WTC11 (cell line): ENCODE data around the gene GART. TPM values are rescaled to one million over a fixed set of nuclear protein-coding genes. Genes with fewer than 3 reads are reported as not detected.

Experiments used
- ATAC-seq: fragments of 200-7000 bp; cut with Tn5 transposase; 2 replicates; pipeline ENCODE4 v1.10.0; 2021; ENCODE audit warnings: mild to moderate bottlenecking, moderate library complexity
- CTCF ChIA-PET: fragments of 300-600 bp; sonication (Branson Sonifier 250); formaldehyde crosslinking; loops from one replicate; lab custom pipeline; 2021; ENCODE audit warnings: antibody characterized with exemption; lab: Charles Lee
- POLR2A ChIA-PET: fragments of 350-600 bp; sonication (Branson Sonifier 250); formaldehyde crosslinking; loops from one replicate; lab custom pipeline; 2021; ENCODE audit warnings: antibody characterized with exemption; lab: Charles Lee
- DNase-seq: peaks from one replicate; pipeline ENCODE4 v3.0.0; 2021; ENCODE audit warnings: low spot score
- H3K27ac Mint-ChIP-seq: 2 replicates; pipeline ENCODE4 v1.8.0; 2021; ENCODE audit warnings: mixed read lengths
- H3K27me3 Mint-ChIP-seq: 2 replicates; pipeline ENCODE4 v1.8.0; 2021; ENCODE audit warnings: low read depth, mild to moderate bottlenecking, moderate library complexity, mixed read lengths
- H3K36me3 Mint-ChIP-seq: 2 replicates; pipeline ENCODE4 v1.8.0; 2021; ENCODE audit warnings: mixed read lengths
- H3K4me1 Mint-ChIP-seq: 2 replicates; pipeline ENCODE4 v1.8.0; 2022; ENCODE audit warnings: mixed read lengths
- H3K4me3 Mint-ChIP-seq: 2 replicates; pipeline ENCODE4 v1.8.0; 2021; ENCODE audit warnings: mild to moderate bottlenecking, moderate library complexity, mixed read lengths
- H3K9me3 Mint-ChIP-seq: 2 replicates; pipeline ENCODE4 v1.8.0; 2021; ENCODE audit warnings: mixed read lengths
- ERG ChIP-seq: fragments of 250-450 bp; sonication (Bioruptor Pico); IDR thresholded peaks from 2 replicates; pipeline ENCODE4 v1.8.0; 2021; ENCODE audit warnings: mild to moderate bottlenecking
- ETV6 ChIP-seq: sonication (generic); formaldehyde crosslinking; IDR thresholded peaks from 2 replicates; pipeline ENCODE4 v1.8.1; 2022; ENCODE audit warnings: mild to moderate bottlenecking, missing genetic modification reagents
- FOXP1 ChIP-seq: sonication (generic); formaldehyde crosslinking; IDR thresholded peaks from 2 replicates; pipeline ENCODE4 v1.8.0; 2022; ENCODE audit warnings: missing genetic modification reagents, mild to moderate bottlenecking, moderate library complexity, borderline replicate concordance
- GRHL2 ChIP-seq: fragments of 250-450 bp; sonication (Bioruptor Pico); IDR thresholded peaks from 2 replicates; pipeline ENCODE4 v1.8.0; 2022; ENCODE audit warnings: mild to moderate bottlenecking, moderate library complexity; ENCODE audit not compliant: insufficient replicate concordance, severe bottlenecking
- NFE2L1 ChIP-seq: sonication (generic); formaldehyde crosslinking; IDR thresholded peaks from 2 replicates; pipeline ENCODE4 v1.8.1; 2023; ENCODE audit warnings: missing genetic modification reagents
- NR1H2 ChIP-seq: sonication (generic); formaldehyde crosslinking; IDR thresholded peaks from 2 replicates; pipeline ENCODE4 v1.9.0; 2021; ENCODE audit warnings: mild to moderate bottlenecking, moderate library complexity, missing genetic modification reagents
- NR2C2 ChIP-seq: sonication (generic); formaldehyde crosslinking; IDR thresholded peaks from 2 replicates; pipeline ENCODE4 v1.8.0; 2022; ENCODE audit warnings: mild to moderate bottlenecking, missing genetic modification reagents
- SOX15 ChIP-seq: fragments of 250-450 bp; sonication (Bioruptor Pico); IDR thresholded peaks from 2 replicates; pipeline ENCODE4 v1.9.0; 2021; ENCODE audit warnings: mild to moderate bottlenecking
- TEAD1 ChIP-seq: sonication (generic); formaldehyde crosslinking; IDR thresholded peaks from 2 replicates; pipeline ENCODE4 v1.8.0; 2022; ENCODE audit warnings: mild to moderate bottlenecking, missing genetic modification reagents
- TEAD4 ChIP-seq: sonication (generic); formaldehyde crosslinking; IDR thresholded peaks from 2 replicates; pipeline ENCODE4 v1.8.0; 2022; ENCODE audit warnings: mild to moderate bottlenecking, missing genetic modification reagents
- TP53 ChIP-seq: sonication (generic); formaldehyde crosslinking; IDR thresholded peaks from 2 replicates; pipeline ENCODE4 v1.8.1; 2023; ENCODE audit warnings: mild to moderate bottlenecking, missing genetic modification reagents
- ZBTB21 ChIP-seq: sonication (generic); formaldehyde crosslinking; IDR thresholded peaks from 2 replicates; pipeline ENCODE4 v1.8.1; 2023; ENCODE audit warnings: mild to moderate bottlenecking, missing genetic modification reagents, borderline replicate concordance
- ZBTB43 ChIP-seq: sonication (generic); formaldehyde crosslinking; IDR thresholded peaks from 2 replicates; pipeline ENCODE4 v1.8.1; 2023; ENCODE audit warnings: mild to moderate bottlenecking, missing genetic modification reagents
- total RNA-seq: library from RNA; stranded (reverse); gene quantifications from 3 replicates; pipeline ENCODE4 v1.2.3, GENCODE V29; 2021
- TF ChIP-seq, protein P1 (sequence below): sonication (generic); formaldehyde crosslinking; IDR thresholded peaks from 2 replicates; pipeline ENCODE4 v1.8.0; 2022; ENCODE audit warnings: mild to moderate bottlenecking, missing genetic modification reagents
- TF ChIP-seq, protein P2 (sequence below): sonication (generic); formaldehyde crosslinking; conservative IDR thresholded peaks from 2 replicates; pipeline ENCODE4 v1.8.1; 2022; ENCODE audit warnings: mild to moderate bottlenecking, missing genetic modification reagents
- TF ChIP-seq, protein P3 (sequence below): sonication (generic); formaldehyde crosslinking; IDR thresholded peaks from 2 replicates; pipeline ENCODE4 v1.8.1; 2023; ENCODE audit warnings: mild to moderate bottlenecking, missing genetic modification reagents, moderate library complexity
- TF ChIP-seq, protein P4 (sequence below): sonication (generic); formaldehyde crosslinking; IDR thresholded peaks from 2 replicates; pipeline ENCODE4 v1.8.1; 2022; ENCODE audit warnings: low read depth, missing genetic modification reagents, borderline replicate concordance
- TF ChIP-seq, protein P5 (sequence below): sonication (generic); formaldehyde crosslinking; IDR thresholded peaks from 2 replicates; pipeline ENCODE4 v1.8.1; 2023; ENCODE audit warnings: mild to moderate bottlenecking, missing genetic modification reagents, moderate library complexity

Gene GART
- total RNA-seq, 1 experiment from 2014 or later, result 223 TPM

DNA sequence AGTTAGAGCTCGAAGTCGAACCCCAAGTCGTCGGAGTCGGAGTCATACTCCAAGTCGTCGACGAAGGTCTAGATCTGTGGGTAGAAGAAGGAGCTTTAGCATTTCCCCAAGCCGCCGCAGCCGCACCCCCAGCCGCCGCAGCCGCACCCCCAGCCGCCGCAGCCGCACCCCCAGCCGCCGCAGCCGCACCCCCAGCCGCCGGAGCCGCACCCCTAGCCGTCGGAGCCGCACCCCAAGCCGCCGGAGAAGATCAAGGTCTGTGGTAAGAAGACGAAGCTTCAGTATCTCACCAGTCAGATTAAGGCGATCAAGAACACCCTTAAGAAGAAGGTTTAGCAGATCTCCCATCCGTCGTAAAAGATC, 13.0 kb upstream of the GART start:
- ATAC-seq, result no peak
- H3K4me3 Mint-ChIP-seq, result no peak overlapping the region
- TF ChIP-seq, protein P1, sequence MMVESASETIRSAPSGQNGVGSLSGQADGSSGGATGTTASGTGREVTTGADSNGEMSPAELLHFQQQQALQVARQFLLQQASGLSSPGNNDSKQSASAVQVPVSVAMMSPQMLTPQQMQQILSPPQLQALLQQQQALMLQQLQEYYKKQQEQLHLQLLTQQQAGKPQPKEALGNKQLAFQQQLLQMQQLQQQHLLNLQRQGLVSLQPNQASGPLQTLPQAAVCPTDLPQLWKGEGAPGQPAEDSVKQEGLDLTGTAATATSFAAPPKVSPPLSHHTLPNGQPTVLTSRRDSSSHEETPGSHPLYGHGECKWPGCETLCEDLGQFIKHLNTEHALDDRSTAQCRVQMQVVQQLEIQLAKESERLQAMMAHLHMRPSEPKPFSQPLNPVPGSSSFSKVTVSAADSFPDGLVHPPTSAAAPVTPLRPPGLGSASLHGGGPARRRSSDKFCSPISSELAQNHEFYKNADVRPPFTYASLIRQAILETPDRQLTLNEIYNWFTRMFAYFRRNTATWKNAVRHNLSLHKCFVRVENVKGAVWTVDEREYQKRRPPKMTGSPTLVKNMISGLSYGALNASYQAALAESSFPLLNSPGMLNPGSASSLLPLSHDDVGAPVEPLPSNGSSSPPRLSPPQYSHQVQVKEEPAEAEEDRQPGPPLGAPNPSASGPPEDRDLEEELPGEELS, result no peak
- TF ChIP-seq, protein P2, sequence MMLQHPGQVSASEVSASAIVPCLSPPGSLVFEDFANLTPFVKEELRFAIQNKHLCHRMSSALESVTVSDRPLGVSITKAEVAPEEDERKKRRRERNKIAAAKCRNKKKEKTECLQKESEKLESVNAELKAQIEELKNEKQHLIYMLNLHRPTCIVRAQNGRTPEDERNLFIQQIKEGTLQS (CRISPR knock-in tag), result no peak
- TF ChIP-seq NR2C2 (CRISPR knock-in tag), result no peak
- TF ChIP-seq ETV6 (CRISPR knock-in tag), result no peak
- TF ChIP-seq TEAD4, result no peak
- peak overlapping the region; percentile 65; the same call in 1 of the 2 replicates for H3K27ac Mint-ChIP-seq
- no peaks in the 10 kb centered on the region for H3K4me1 Mint-ChIP-seq
- peaks cover 95% of the 10 kb centered on the region for H3K36me3 Mint-ChIP-seq
- no peaks in the 10 kb centered on the region for H3K27me3 Mint-ChIP-seq
- ChIA-PET POLR2A (no interaction called here), CTCF (no interaction called here)
- no peak for DNase-seq
- no peaks in the 10 kb centered on the region; the same call in 1 of the 2 replicates for H3K9me3 Mint-ChIP-seq

DNA sequence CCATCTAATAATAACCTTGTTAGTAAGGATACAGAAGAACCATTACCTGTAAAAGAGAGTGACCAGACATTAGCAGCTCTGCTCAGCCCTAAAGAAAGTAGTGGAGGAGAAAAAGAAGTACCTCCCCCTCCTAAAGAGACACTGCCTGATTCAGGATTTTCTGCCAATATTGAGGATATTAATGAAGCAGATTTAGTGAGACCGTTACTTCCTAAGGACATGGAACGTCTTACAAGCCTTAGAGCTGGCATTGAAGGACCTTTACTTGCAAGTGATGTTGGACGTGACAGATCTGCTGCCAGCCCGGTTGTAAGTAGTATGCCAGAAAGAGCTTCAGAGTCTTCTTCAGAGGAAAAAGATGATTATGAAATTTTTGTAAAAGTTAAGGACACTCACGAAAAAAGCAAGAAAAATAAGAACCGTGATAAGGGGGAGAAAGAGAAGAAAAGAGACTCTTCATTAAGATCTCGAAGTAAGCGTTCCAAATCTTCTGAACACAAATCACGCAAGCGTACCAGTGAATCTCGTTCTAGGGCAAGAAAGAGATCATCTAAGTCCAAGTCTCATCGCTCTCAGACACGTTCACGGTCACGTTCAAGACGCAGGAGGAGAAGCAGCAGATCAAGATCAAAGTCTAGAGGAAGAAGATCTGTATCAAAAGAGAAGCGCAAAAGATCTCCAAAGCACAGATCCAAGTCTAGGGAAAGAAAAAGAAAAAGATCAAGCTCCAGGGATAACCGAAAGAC, 12.5 kb upstream of the GART start:
- H3K27ac Mint-ChIP-seq, result peak overlapping the region; percentile 58
- no peak for ATAC-seq
- no peak for TF ChIP-seq ZBTB21
- TF ChIP-seq, protein P3, sequence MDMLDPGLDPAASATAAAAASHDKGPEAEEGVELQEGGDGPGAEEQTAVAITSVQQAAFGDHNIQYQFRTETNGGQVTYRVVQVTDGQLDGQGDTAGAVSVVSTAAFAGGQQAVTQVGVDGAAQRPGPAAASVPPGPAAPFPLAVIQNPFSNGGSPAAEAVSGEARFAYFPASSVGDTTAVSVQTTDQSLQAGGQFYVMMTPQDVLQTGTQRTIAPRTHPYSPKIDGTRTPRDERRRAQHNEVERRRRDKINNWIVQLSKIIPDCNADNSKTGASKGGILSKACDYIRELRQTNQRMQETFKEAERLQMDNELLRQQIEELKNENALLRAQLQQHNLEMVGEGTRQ (CRISPR knock-in tag), result no peak
- TF ChIP-seq, protein P4, sequence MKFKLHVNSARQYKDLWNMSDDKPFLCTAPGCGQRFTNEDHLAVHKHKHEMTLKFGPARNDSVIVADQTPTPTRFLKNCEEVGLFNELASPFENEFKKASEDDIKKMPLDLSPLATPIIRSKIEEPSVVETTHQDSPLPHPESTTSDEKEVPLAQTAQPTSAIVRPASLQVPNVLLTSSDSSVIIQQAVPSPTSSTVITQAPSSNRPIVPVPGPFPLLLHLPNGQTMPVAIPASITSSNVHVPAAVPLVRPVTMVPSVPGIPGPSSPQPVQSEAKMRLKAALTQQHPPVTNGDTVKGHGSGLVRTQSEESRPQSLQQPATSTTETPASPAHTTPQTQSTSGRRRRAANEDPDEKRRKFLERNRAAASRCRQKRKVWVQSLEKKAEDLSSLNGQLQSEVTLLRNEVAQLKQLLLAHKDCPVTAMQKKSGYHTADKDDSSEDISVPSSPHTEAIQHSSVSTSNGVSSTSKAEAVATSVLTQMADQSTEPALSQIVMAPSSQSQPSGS (CRISPR knock-in tag), result no peak
- TF ChIP-seq ERG, result no peak
- no peak for TF ChIP-seq GRHL2 (CRISPR knock-in tag)
- TF ChIP-seq NFE2L1 (CRISPR knock-in tag), result no peak
- DNase-seq, result no peak
- H3K4me1 Mint-ChIP-seq, result no peaks in the 10 kb centered on the region
- no peak overlapping the region for H3K4me3 Mint-ChIP-seq
- no peaks in the 10 kb centered on the region; the same call in 1 of the 2 replicates for H3K9me3 Mint-ChIP-seq
- ChIA-PET POLR2A (no interaction called here), CTCF (no interaction called here)
- no peaks in the 10 kb centered on the region for H3K27me3 Mint-ChIP-seq
- peaks cover 95% of the 10 kb centered on the region for H3K36me3 Mint-ChIP-seq

- Mint-ChIP-seq H3K27me3 (no peaks in the 10 kb centered on the region), H3K4me3 (no peak overlapping the region), H3K36me3 (peaks cover 95% of the 10 kb centered on the region)
- CTCF ChIA-PET, result no interaction called here
- no peak for DNase-seq
- no peak for TF ChIP-seq FOXP1
- TF ChIP-seq TP53 (CRISPR knock-in tag), result no peak
- TF ChIP-seq, protein P5, sequence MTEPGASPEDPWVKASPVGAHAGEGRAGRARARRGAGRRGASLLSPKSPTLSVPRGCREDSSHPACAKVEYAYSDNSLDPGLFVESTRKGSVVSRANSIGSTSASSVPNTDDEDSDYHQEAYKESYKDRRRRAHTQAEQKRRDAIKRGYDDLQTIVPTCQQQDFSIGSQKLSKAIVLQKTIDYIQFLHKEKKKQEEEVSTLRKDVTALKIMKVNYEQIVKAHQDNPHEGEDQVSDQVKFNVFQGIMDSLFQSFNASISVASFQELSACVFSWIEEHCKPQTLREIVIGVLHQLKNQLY (CRISPR knock-in tag), result no peak
- no peak for TF ChIP-seq ZBTB43 (CRISPR knock-in tag)
- TF ChIP-seq TEAD1 (CRISPR knock-in tag), result no peak
- no peak for TF ChIP-seq NR1H2 (CRISPR knock-in tag)
- no peak for TF ChIP-seq SOX15 (CRISPR knock-in tag)
- TF ChIP-seq, all 79 proteins: peak for 0
- POLR2A ChIA-PET, result no interaction called here
- H3K27ac Mint-ChIP-seq, result peak overlapping the region; percentile 12; the same call in 1 of the 2 replicates
- no peaks in the 10 kb centered on the region; the same call in 1 of the 2 replicates for H3K9me3 Mint-ChIP-seq
- H3K4me1 Mint-ChIP-seq, result no peaks in the 10 kb centered on the region
- ATAC-seq, result no peak
These were observed 11.2 kb upstream of the GART start for GRCh38 chr21:33552999-33553598.
